Esophagus squamous epithelium (tissue), 5 donors: ENCODE measurements around the gene OGG1. TPM values are rescaled to one million over a fixed set of nuclear protein-coding genes. Genes with fewer than 3 reads are reported as not detected.

Experiments used
- DNase-seq: peaks from one replicate; lab custom pipeline; 2025; lab: John Stamatoyannopoulos, UW
- H3K27ac ChIP-seq, 4 donors: fragments of 200-600 bp; sonication (generic); one replicate each; pipeline ENCODE4 v1.5.1; 2016 to 2019; ENCODE audit warnings: mild to moderate bottlenecking in 1 of 4
- H3K27me3 ChIP-seq, 4 donors: fragments of 200-600 bp; sonication (generic); 1 replicate in 3 of 4; 2 replicates in 1 of 4; pipeline versions ENCODE4 v1.5.1 to v1.6.0; 2017 to 2021; ENCODE audit warnings: antibody characterized with exemption in 1 of 4
- H3K36me3 ChIP-seq, 3 donors: fragments of 200-600 bp; sonication (generic); one replicate each; pipeline ENCODE4 v1.5.1; 2016 to 2019
- H3K4me1 ChIP-seq, 3 donors: fragments of 200-600 bp; sonication (generic); one replicate each; pipeline ENCODE4 v1.5.1; 2017 to 2019
- H3K4me3 ChIP-seq, 4 donors: fragments of 200-600 bp; sonication (generic); 1 replicate in 3 of 4; 2 replicates in 1 of 4; pipeline ENCODE4 v1.5.1; 2016 to 2019; ENCODE audit warnings: mild to moderate bottlenecking in 2 of 4, moderate library complexity in 1 of 4
- H3K9me3 ChIP-seq, 3 donors: fragments of 200-600 bp; sonication (generic); one replicate each; pipeline ENCODE4 v1.5.1; 2016 to 2019
- CTCF ChIP-seq, 6 experiments: fragments of 450-650 bp in 4 of 6; fragments of 200-600 bp in 2 of 6; sonication (generic) in 2 of 6; IDR thresholded peaks; one replicate each; pipeline ENCODE4 v1.5.1; 2016 to 2019; ENCODE audit warnings: antibody characterized with exemption in 6 of 6, mild to moderate bottlenecking in 4 of 6, moderate library complexity in 4 of 6
- POLR2A ChIP-seq, 4 donors: fragments of 450-650 bp; IDR thresholded peaks; one replicate each; pipeline ENCODE4 v1.6.1; 2017; ENCODE audit warnings: antibody characterized with exemption in 4 of 4, mild to moderate bottlenecking in 4 of 4, moderate library complexity in 3 of 4
- WGBS, 2 donors: methylation state at CpG; one replicate each; pipeline ENCODE4 v1.1.5; 2018; 5-methylcytosine and 5-hydroxymethylcytosine counted together
- intact Hi-C: fragments of 100-400 bp; cut with DNase I; formaldehyde crosslinking; loops from one replicate; pipeline ENCODE4 v1.15.0; 2022
- total RNA-seq, 4 donors: library from RNA; depleted of rRNA; stranded (reverse); fragments of >200 nt; gene quantifications; one replicate each; pipeline ENCODE4 v1.1.0, GENCODE V29; 2016
- donor health status: DM: yes; HTN: yes; CAD: no.

Gene OGG1
- total RNA-seq, 4 donors from 2014 or later = 9.5 to 20.6 (median 10.5) TPM

GRCh38 chr3:9743548-9743947 is 6.2 kb upstream of the OGG1 start:
- H3K4me1 ChIP-seq = peaks cover 0 to 2% (median 0%) of the 10 kb centered on the region in 3 donors
- peaks cover 74 to 100% (median 89%) of the 10 kb centered on the region in 3 donors for H3K36me3 ChIP-seq
- H3K4me3 ChIP-seq = no peak overlapping the region
- no peaks in the 10 kb centered on the region for H3K27me3 ChIP-seq
- intact Hi-C loops = no loop called here
- no peak overlapping the region for H3K27ac ChIP-seq
- 96 to 99% methylated on average over 15 to 16 of the region's 18 CpGs for WGBS, 2 donors
- DNase-seq = no peak
- TF ChIP-seq CTCF (IDR thresholded peaks at IDR 0.05) (no peak), POLR2A (IDR thresholded peaks at IDR 0.05) (no peak)
- H3K9me3 ChIP-seq = no peaks in the 10 kb centered on the region

- no peak overlapping the region for H3K27ac ChIP-seq
- H3K9me3 ChIP-seq = no peaks in the 10 kb centered on the region
- H3K4me1 ChIP-seq = peaks cover 0 to 8% (median 5%) of the 10 kb centered on the region in 3 donors
- DNase-seq = no peak
- intact Hi-C loops = no loop called here
- TF ChIP-seq CTCF (IDR thresholded peaks at IDR 0.05) (no peak), POLR2A (IDR thresholded peaks at IDR 0.05) (no peak)
- peaks cover 68 to 97% (median 83%) of the 10 kb centered on the region in 3 donors for H3K36me3 ChIP-seq
- WGBS, 2 donors = 78 to 97% methylated on average over 5 of the region's 13 CpGs
- no peak overlapping the region for H3K4me3 ChIP-seq
- H3K27me3 ChIP-seq = no peaks in the 10 kb centered on the region
Observed at GRCh38 chr3:9744162-9744561, 5.6 kb upstream of the OGG1 start.

GRCh38 chr3:9745521-9745920 is 4.2 kb upstream of the OGG1 start:
- intact Hi-C loops = no loop called here
- Histone ChIP-seq H3K9me3 (no peaks in the 10 kb centered on the region), H3K36me3 (peaks cover 56 to 83% (median 70%) of the 10 kb centered on the region in 3 donors), H3K27me3 (no peaks in the 10 kb centered on the region), H3K4me3 (no peak overlapping the region), H3K4me1 (peaks cover 3 to 16% (median 9%) of the 10 kb centered on the region in 3 donors), H3K27ac (no peak overlapping the region)
- WGBS, 2 donors = 62 to 88% methylated on average over 3 to 11 of the region's 12 CpGs
- DNase-seq = no peak
- TF ChIP-seq POLR2A (IDR thresholded peaks at IDR 0.05) (no peak), CTCF (IDR thresholded peaks at IDR 0.05) (no peak)

- DNase-seq = no peak
- whole genome bisulfite sequencing, 2 donors = 77% methylated on average over 2 of the region's 5 CpGs; no CpG with 5 or more reads in 1 of the 2 donors
- H3K4me1 ChIP-seq = peaks cover 12 to 24% (median 17%) of the 10 kb centered on the region in 3 donors
- H3K27ac ChIP-seq = no peak overlapping the region
- intact Hi-C loops = no loop called here
- H3K36me3 ChIP-seq = peaks cover 48 to 76% (median 61%) of the 10 kb centered on the region in 3 donors
- H3K27me3 ChIP-seq = no peaks in the 10 kb centered on the region
- no peak for TF ChIP-seq CTCF (IDR thresholded peaks at IDR 0.05)
- no peak for TF ChIP-seq POLR2A (IDR thresholded peaks at IDR 0.05)
- no peaks in the 10 kb centered on the region for H3K9me3 ChIP-seq
- no peak overlapping the region for H3K4me3 ChIP-seq
Observed at GRCh38 chr3:9746330-9746729, 3.4 kb upstream of the OGG1 start.

- H3K36me3 ChIP-seq = peaks cover 38 to 76% (median 52%) of the 10 kb centered on the region in 3 donors
Observed at GRCh38 chr3:9747267-9747666, 2.5 kb upstream of the OGG1 start.

More at GRCh38 chr3:9747267-9747666, 2.5 kb upstream of the OGG1 start:
- WGBS, 2 donors = 73 to 80% methylated on average over 2 to 7 of the region's 8 CpGs
- H3K4me3 ChIP-seq = no peak overlapping the region
- no peak overlapping the region for H3K27ac ChIP-seq
- intact Hi-C loops = no loop called here
- TF ChIP-seq CTCF (IDR thresholded peaks at IDR 0.05) (no peak), POLR2A (IDR thresholded peaks at IDR 0.05) (no peak)
- DNase-seq = no peak
- H3K27me3 ChIP-seq = no peaks in the 10 kb centered on the region
- H3K4me1 ChIP-seq = peaks cover 12 to 33% (median 22%) of the 10 kb centered on the region in 3 donors
- no peaks in the 10 kb centered on the region for H3K9me3 ChIP-seq
